Purkinje cell (primary cell): ENCODE results near the gene RANBP1. TPM values are rescaled to one million over a fixed set of nuclear protein-coding genes. Genes with fewer than 3 reads are reported as not detected.

ENCODE experiments used
- polyA plus RNA-seq: library from polyadenylated mRNA; unstranded; fragments of >200 nt; fragmentation: Nextera tagmentation; gene quantifications from 2 replicates; pipeline ENCODE4 v1.2.1, GENCODE V29; 2014

The RANBP1 gene
- 42.3 and 68.2 TPM in 2 replicates for polyA plus RNA-seq

GRCh38 chr22:20115691-20116375 lies at the start of gene RANBP1:
Gene RANBP1, plus strand, starts transcription at chr22:20116104. Its CDS starts 81 bp downstream, at chr22:20116185.

GRCh38 chr22:20079745-20080444 lies 36.0 kb upstream of the RANBP1 start, which contains the start of gene DGCR8:
Gene DGCR8, plus strand, starts transcription at chr22:20080241. Its CDS starts 5,723 bp downstream, at chr22:20085964.

DNA sequence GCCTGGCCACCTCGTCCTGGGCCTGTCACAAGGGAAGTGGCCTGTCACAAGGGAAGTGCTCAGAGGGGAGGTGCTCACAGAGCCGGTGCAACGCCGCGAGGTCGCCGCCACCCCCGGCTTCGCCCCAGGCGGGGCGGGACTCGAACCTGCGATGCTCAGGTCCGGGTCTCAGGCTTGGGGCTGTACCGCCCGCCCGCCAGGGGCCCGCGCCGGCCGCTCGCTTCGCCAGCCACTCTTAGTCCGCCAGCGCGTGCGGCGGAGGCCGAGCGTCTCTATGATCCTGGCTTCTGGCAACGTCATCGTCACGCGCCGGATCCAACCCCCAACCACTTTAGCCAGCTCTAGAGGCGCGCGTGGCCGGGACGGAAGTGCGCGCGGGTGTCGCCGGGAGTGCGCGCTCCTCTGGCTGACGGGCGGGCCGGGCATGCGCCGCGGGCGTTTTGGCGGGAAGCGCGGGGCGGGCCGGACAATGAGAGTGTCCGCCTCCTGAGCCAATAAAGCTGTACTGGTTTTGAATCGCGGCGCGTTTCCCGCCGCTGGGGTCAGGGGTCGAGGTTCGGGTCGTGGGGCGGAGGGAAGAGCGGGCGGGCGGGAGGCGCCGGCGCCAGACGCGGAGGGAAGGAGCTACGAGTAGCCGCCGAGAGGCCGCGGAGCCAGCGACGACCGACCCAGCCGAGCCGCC lies 1.2 kb downstream of the RANBP1 start, which contains the start of gene TRMT2A:
TRMT2A (minus strand) TSS at position 276 of the 682 bp plus-strand sequence. CDS start 320 bp downstream, outside the sequence.

DNA sequence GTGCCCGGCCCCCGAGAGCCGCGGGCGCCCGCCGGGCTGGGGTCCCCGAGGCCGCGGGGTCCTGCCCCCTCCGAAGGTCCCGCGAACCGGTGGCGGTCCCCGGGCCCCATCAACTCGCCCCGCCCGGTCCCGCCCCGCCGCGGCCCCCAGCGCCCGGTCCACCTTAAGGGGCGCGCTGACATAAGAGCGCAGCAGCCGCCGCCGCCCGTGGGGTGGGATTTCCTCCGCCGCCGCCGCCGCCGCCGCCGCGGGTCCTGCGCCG lies 15.6 kb downstream of the RANBP1 start, which contains the start of gene ZDHHC8:
ZDHHC8 (plus strand) TSS at position 208 of the 262 bp plus-strand sequence. CDS start 144 bp downstream, outside the sequence.

GRCh38 chr22:20150381-20151275 lies 34.7 kb downstream of the RANBP1 start, which contains the start of gene CCDC188:
Gene CCDC188, minus strand, starts transcription at chr22:20151055. Its CDS starts 69 bp downstream, at chr22:20150986.

Other genes starting within 250 kb of the RANBP1 start
- 20.3 and 38.5 TPM in 2 replicates for gene COMT, start 174.3 kb upstream of the RANBP1 start, polyA plus RNA-seq
- gene TXNRD2, start 174.3 kb upstream of the RANBP1 start, polyA plus RNA-seq = 0.83 and 1.7 TPM in 2 replicates
- 0.25 and 0.89 TPM in 2 replicates for gene ARVCF, start 99.3 kb upstream of the RANBP1 start, polyA plus RNA-seq
- 5.4 and 9.0 TPM in 2 replicates for gene TANGO2, start 95.0 kb upstream of the RANBP1 start, polyA plus RNA-seq
- 2.0 and 4.5 TPM in 2 replicates for gene DGCR8, start 35.9 kb upstream of the RANBP1 start, polyA plus RNA-seq
- 3.2 and 6.7 TPM in 2 replicates for gene TRMT2A, start 1.1 kb downstream of the RANBP1 start, polyA plus RNA-seq
- gene ZDHHC8, start 15.7 kb downstream of the RANBP1 start, polyA plus RNA-seq = 0.66 and 0.77 TPM in 2 replicates
- gene CCDC188, start 35.0 kb downstream of the RANBP1 start, polyA plus RNA-seq = not detected in 2 replicates
- 0.48 and 2.7 TPM in 2 replicates for gene RTN4R, start 152.2 kb downstream of the RANBP1 start, polyA plus RNA-seq
- gene DGCR6L, start 204.0 kb downstream of the RANBP1 start, polyA plus RNA-seq = 8.5 and 13.6 TPM in 2 replicates